Activated CD8-positive, alpha-beta memory T cell treated with anti-CD3 and anti-CD28 coated beads for 24 hours (primary cell): ENCODE measurements around the gene ALG1L2.
"Not testable (repeated sequence)": the region's sequence is repeated elsewhere in the genome, so short reads cannot be mapped to it uniquely, and the experiment has no call there.

Source experiments
- DNase-seq: peaks from one replicate; pipeline ENCODE4 v3.0.0-alpha.2; 2020

Gene ALG1L2, protein sequence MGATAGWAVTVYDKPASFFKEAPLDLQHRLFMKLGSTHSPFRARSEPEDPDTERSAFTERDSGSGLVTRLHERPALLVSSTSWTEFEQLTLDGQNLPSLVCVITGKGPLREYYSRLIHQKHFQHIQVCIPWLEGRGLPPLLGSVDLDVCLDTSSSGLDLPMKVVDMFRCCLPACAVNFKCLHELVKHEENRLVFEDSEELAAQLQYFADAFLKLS

DNA sequence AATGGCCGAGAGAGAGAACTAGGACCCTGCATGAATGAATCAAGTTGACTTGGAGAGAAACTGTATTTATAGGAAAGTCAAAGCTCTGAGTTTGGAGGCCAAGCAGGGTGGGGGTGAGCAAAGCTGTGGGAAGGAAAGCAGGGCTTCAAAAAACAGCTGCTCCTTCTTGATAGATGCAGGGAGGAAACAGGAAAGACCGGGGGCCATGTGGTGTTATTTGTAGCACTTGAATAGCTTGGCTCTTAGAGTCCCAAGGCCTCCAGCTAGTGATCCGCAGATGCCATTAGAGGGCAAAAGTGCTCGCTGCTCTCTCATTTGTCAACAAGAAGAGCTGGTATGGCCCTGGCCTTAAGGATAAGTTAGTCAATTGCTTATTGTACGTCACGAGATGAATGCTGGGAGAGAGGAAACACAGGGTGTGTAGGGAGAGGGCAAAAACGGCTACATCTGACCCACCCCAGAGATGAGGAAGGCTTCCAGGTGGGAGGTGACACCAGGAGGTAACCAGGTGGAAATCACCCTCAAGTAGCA is at the start of gene ALG1L2:
Gene ALG1L2 (plus strand): TSS at position 481 of the 531 bp plus-strand sequence. CDS start 186 bp downstream, outside the sequence.
- no peak for DNase-seq

DNA sequence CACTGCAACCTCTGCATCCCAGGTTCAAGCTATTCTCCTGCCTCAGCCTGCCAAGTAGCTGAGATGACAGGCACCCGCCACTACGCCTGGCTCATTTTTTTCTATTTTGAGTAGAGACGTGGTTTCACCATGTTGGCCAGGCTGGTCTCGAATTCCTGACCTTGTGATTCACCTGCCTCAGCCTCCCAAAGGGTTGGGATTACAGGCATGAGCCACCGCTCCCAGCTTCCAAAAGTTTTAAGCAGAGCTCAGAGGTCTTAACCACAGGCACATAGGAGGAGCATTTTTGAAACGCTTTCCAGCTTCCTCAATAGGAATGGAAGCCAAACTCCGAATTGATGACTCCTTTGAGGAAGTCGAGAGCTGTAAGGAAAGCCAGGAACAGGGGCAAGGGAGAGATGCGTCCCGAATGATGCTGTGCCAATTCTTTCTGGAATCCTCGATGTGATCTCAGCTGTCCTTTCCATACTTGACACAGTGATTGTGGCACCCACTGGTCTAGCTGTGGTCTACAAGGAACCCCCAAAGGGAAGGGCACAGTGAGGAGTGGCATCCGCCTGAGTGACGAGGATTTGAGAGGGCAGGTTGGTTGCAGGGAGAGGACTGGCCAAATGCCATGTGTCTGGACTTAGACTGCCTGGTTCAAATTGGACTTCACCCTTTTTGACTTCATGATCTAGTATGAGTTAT is 44.4 kb upstream of the ALG1L2 start:
- DNase-seq: not testable (repeated sequence)

DNA sequence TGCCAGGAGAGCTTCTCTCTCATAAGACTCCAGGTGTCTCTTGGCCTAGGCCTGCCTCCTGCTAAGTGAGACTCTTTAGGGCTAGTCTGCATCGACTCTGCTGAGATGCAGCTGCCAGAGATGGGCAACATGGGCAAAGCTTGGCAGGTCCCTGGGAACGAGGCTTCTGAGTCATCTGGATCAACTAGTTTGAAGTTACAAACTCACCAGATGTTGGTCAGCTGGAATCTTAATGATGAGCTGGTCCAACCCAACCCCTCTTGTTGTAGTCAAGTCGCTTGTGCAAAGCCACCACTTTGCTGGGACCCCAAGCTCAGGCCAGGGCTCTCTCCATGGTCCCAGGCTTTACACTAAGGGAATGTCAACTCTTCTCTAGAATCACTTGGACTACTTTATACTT is 38.9 kb upstream of the ALG1L2 start:
- DNase-seq: not testable (repeated sequence)

DNA sequence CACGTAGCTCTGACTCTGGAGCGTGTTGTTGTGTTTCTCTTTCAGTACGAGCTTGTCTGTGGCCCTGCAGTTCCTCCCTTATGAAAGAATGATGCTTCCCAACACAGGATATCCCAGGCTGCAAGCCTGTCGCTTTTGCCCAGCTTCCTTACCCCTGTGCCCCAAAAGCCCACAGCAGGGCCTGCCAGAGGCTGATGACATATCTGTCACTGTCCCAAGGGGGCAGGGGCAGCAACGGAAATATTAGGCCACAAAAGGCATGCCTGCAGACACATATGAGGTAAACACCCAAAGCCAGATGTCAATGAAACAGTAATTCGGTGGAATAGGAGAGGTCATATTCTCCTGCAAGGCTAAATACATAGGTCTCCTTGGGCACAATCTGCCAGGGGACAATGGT is 38.0 kb upstream of the ALG1L2 start:
- DNase-seq: not testable (repeated sequence)

DNA sequence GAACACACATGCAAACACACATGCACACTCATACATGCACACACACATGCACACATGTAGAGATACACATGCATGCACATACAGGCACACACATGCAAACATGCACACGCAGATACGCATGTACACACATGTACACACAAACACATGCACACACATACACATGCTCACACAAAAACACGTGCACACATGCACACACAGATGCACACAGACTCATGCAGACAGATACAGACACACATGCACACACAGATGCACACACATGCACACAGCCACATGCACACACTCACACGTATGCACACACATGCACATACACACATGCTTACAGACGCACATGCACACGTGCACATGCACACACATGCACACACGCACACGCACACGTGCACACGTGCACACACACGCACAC is 37.3 kb upstream of the ALG1L2 start:
- no peak for DNase-seq

DNA sequence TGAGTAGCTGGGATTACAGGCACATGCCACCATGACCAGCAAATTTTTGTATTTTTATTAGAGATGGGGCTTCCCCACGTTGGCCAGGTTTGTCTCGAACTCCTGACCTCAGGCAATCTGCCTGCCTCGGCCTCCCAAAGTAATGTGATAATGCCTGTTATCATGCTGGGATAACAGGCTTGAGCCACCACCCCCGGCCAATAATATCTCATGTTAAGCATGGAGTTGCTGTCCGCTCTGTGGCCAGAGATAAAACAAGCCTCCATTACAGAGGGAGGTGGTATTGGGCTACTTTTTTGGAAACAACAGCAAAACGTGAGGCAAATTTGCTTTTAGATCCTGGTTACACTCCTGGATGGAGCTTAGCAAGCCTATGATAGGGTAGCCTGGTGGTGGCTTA is 32.9 kb upstream of the ALG1L2 start:
- DNase-seq: no peak

DNA sequence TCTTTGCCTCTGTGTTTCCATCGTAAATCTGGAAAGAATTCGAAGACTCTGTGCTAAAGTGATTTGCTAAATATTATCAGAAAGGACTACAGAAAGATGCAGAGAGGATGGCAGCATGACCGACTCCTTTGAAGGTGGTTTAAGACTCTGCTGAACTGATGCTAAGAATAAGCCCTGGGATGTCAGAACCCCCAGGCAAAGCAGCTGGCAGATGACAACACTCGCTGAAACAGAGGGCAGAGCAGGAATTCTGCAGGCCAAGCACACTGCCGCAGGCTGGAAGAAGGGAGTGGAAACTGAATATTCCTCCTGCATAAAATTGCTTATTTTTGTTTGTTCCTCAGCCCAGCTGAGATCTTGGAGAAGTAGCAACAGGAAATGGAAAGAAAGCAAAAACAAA is 29.3 kb upstream of the ALG1L2 start:
- not testable (repeated sequence) for DNase-seq

DNA sequence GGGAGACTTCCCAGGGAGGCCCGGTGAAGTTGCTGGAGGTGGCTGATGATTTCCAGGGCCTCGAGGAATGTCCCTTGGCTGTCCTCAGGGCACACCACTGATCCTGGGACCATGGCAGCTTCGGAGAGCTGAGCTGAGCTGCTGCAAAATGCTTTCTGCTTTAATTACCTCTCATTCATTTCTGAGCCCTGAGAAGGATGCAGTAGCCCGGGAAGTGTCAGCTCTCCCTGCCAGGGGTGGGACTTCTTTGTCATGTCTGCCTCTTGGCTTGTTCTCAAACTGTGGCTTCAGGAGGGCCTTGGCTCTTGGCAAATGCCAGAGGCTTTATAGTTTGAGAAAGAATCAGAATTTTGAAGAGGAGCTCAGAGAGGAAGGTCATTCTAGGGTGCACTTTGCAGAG is 28.7 kb upstream of the ALG1L2 start:
- not testable (repeated sequence) for DNase-seq

DNA sequence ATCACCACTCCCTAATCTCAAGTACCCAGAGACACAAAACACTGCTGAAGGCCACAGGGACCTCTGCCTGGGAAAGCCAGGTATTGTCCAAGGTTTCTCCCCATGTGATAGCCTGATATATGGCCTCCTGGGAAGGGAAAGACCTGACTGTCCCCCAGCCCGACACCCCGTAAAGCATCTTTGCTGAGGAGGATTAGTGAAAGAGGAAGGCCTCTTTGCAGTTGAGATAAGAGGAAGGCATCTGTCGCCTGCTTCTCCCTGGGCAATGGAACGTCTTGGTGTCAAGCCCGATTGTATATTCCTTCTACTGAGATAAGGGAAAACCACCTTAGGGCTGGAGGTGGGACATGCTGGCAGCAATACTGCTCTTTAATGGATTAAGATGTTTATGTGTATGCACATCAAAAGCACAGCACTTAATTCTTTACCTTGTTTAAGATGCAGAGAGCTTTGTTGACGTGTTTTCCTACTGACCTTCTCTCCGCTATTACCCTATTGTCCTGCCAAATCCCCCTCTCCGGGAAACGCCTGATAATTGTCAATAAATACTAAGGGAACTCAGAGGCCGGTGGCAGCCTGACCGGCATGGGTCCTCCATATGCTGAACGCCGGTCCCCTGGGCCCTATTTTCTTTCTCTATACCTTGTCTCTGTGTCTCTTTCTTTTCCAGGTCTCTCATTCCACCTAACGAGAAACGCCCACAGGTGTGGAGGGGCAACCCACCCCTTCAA is 23.9 kb upstream of the ALG1L2 start:
- not testable (repeated sequence) for DNase-seq

DNA sequence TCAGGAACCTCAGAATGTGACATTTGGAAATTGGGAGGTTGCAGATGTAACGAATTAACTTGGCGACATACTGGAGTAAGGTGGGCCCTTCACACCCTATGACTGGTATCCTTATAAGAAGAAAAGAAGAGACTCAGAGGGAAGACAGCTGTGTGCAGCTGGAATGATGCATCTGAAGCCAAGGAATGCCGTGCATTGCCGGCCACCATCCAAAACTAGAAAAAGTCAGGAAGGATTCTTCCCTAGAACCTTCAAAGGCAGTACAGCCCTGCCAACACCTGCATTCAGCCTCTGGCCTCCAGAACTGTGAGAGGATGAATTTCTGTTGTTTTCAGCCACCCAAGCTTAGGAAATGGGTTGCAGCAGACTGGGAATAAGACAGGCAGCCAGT is 23.4 kb upstream of the ALG1L2 start:
- DNase-seq: not testable (repeated sequence)

DNA sequence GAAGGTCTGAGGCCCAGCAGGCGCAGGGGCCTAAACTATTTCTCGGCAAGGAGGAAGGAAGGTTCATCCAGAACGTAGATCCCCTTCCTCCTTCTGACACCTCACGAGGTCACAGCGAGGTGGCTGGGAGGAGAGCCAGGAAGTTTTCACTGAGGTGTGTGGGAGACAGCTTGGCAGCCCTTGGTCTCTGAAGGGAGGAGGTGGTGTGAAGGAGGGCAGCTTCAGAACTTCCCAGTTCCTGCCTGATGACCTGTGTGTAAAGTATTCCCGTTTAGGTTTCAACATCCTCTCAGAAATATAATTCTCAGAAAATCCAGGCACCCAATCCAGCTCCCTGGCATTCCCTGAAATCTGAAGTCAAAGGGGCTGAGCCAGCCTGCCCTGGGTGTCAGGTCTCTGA is 22.9 kb upstream of the ALG1L2 start:
- not testable (repeated sequence) for DNase-seq

DNA sequence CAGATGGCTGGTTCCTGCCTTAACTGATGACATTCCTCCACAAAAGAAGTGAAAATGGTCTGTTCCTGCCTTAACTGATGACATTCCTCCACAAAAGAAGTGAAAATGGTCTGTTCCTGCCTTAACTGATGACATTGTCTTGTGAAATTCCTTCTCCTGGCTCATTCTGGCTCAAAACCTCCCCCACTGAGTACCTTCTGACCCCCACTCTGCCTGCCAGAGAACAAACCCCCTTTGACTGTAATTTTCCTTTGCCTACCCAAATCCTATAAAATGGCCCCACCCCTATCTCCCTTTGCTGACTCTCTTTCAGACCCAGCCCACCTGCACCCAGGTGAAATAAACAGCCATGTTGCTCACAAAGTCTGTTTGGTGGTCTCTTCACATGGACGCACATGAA is 22.5 kb upstream of the ALG1L2 start:
- DNase-seq: not testable (repeated sequence)

DNA sequence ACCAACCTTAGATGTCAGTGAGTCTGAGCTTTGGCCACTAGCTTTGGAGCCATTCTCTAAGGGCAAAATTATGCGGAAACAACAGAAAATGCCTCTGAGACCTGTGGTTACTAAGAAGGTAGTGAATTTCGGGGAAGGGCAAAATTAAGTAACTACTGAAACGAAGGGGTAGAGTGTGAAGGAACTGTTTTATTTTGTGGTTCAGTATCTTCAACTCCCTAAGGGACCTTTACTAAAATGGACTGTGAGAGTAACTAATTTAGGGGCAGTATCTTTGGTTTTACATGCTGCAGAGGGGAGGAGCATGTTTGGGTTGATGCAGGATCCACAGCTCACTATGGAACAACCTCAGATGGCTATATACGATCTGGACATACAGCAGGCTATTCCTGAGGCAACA is 8.0 kb upstream of the ALG1L2 start:
- DNase-seq: no peak

DNA sequence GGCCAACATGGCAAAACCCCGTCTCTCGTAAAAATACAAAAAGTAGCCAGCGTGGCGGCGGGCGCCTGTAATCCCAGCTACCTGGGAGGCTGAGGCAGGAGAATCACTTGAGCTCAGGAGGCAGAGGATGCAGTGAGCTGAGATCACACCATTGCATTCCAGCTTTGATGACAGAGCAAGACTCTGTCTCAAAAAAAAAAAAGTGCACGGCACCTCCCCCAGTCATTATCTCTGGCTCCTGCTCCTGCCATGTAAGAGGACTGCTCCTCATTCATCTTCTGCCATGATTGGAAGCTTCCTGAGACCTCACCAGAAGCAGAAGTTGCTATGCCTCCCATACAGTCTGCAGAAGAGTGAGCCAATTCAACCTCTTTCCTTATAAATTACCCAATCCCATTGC is 4.0 kb upstream of the ALG1L2 start:
- DNase-seq: no peak

DNA sequence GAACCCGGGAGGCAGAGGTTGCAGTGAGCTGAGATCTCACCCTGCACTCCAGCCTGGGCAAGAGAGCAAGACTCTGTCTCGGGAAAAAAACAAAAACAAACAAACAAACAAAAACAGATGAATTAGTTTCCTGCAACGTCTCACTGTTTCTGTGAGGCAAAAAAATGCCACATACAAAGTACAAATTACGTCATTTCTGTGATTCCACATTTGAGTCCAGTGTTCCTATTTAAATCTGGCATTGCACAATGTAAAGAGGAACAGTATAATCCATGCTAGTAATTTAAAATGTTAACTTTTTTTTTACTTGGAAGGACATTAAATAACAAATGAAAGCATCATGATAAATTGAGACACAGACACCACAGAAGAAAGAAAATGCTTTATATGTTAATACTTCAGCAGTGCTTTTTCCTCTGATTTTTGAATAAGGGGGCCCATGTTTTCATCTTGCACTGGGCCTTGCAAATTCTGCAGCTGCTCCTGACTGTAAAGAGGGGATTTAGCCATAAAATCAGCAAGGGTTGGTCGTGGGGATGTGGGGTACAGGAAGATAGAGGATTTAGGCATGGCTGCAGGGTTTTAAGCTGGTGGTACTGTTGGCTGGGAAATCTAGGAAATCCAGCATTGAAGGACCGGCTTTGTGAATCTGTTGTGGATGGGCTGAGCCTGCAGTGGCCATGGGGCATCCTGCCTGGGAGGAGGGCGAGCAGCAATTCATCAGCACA is 1.9 kb downstream of the ALG1L2 start:
- DNase-seq: not testable (repeated sequence)

DNA sequence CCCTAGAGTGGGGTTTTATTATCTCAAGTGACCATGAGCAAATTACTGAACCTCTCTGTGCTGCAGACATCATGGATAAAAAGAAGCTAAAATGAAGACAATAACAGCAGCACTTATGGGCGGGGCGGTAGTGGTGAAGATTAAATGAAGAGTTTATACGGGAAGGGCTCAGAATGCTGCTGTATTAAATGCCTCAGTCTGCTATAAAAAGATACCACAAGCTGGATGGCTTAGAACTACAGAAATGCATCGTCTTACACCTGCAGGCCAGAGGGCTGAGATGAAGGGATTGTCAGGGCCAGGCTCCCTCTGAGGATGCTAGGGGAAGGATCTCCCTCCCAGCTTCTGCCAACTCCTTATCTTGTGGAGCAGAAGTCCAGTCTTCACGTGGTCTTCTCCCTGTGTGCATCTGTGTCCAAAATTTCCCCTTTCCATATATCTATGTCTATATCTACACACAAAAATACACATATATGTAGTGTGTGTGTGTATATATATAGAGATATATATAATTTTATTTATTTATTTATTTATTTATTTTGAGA is 2.9 kb downstream of the ALG1L2 start:
- no peak for DNase-seq

DNA sequence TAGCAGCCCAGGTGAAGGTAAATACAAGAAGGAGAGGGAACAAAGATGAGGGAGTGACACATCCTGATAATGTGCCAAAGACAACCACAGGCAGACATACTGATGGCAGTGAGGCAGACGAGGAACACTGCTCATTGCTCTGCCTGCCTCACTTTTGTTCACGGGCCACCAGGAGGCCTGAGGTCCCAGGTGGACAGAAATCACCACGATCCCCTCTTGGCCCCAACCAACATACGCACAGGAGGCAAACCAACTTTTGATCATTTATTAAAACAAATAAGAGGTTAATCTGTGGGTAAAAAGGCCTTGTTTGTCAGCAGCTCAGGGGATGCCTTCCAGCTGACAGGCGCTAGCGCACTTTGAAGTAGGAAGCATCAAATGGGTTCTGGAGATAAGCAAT is 4.2 kb downstream of the ALG1L2 start:
- DNase-seq: no peak

DNA sequence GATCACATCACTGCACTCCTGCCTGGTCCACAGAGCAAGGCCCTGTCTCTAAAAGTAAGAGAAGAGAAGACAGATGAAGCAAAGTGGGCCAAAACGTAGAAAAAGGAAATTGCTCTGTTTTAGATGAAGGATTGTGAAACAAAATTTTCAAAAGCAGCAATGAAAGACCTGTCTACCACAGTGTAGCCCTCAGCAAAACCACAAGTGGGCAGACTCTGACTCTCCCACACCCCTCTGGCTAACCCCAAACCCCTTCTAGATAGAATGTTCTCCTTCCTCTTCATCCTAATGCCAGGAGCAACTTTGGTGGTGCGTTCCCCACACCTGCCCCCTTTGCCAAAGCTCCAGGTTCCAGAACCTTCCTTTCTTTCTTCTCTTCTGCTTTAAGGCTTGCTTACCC is 5.0 kb downstream of the ALG1L2 start:
- DNase-seq: not testable (repeated sequence)

DNA sequence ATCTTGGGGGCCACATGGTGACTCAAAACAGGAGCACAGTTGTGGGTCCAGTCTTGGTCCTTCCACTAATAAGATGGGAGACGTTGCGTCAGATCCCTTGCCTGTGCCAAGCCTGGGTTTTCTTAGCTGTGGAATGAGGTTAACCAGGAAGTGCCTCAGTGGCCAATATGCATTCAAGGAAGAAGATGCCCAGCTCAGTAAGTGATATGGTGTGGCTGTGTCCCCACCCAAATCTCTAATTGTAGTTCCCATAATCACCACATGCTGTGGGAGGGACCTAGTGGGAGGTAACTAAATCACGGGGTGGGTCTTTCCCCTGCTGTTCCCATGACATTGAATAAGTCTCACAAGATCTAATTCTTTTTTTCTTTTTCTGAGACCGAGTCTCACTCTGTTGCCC is 6.4 kb downstream of the ALG1L2 start:
- no peak for DNase-seq

DNA sequence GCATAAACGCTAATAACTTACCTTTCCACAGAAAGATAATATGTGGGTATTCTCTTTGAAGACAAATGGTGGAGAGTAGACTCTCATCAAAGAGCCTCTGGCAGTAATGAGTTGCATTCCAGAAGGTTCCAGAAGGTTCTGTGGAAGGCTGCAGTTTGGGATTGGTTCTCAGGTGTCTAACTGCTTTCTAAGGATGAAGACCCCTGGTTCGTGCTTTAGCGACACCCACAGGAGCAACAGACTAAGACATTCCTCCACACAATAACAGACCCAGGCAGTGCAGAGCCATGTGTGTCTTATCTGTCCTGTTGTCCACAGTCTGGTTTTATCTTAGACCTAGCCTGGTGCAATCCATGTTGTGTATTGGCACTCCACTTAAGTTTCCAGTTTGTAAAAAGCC is 9.1 kb downstream of the ALG1L2 start:
- DNase-seq: not testable (repeated sequence)

DNA sequence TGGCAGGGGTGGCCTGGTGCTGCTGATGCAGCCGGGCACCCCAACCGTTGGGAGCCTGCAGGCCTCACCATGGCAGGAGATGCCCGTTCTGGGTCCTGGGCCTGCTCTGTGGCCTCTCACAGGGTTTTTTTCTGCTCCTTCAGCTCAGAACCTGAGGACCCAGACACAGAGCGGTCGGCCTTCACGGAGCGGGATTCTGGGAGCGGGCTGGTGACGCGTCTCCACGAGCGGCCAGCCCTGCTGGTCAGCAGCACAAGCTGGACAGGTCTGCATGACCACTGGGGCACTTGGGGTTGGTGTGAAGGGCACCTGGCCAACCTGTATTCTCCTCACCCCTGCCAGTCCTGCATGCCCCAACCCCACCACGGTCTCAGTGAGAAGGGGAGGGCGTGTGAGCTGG is 10.3 kb downstream of the ALG1L2 start:
- no peak for DNase-seq

DNA sequence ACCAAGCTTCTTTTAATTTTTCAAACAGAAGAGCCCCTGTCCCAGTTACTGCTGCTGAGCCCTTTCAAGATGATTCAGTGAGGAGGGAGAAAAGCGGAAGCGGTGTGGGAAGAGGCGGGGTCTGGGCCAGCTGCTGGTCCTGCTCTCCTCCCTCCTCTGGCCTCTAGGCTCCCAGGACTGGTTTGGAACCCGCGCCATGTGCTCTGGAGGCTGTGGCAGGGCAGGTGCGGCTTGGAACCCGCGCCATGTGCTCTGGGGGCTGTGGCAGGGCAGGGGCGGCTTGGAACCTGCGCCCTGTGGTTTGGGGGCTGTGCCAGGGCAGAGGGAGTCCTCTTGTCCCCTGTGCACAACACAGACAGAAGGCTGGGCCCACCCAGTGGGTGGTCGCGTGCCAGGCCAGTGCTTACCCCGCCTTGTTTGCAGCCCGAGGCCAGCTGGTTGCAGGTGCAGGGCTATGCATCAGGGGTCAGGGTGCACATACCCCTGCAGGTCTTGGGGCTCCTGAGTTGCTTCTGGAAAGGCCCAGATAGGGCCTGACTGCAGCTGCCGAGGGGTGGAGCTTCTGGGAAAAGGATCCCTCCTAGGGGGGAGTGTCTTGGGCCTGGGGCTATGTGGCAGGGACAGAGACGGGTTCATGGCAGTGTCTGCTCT is 12.2 kb downstream of the ALG1L2 start:
- peak; percentile 71 for DNase-seq
